Mesothelial cell of epicardium (in vitro differentiated cells): ENCODE measurements around the gene GSG1L. TPM values are rescaled to one million over a fixed set of nuclear protein-coding genes. Genes with fewer than 3 reads are reported as not detected.

ENCODE experiments used
- DNase-seq, 2 experiments: peaks; one replicate each; pipeline ENCODE4 v3.0.0; 2021; ENCODE audit warnings: low spot score in 2 of 2; ENCODE audit not compliant: unreplicated experiment in 2 of 2
- H3K27ac Mint-ChIP-seq: 2 replicates; pipeline ENCODE4 v1.8.0; 2021; ENCODE audit warnings: mixed read lengths
- H3K27me3 Mint-ChIP-seq: 2 replicates; pipeline ENCODE4 v1.8.0; 2021; ENCODE audit warnings: low read depth, mixed read lengths
- H3K36me3 Mint-ChIP-seq: 2 replicates; pipeline ENCODE4 v1.8.0; 2021; ENCODE audit warnings: mixed read lengths
- H3K4me1 Mint-ChIP-seq: 2 replicates; pipeline ENCODE4 v1.8.0; 2021; ENCODE audit warnings: mixed read lengths
- H3K4me3 Mint-ChIP-seq: 2 replicates; pipeline ENCODE4 v1.8.0; 2021; ENCODE audit warnings: mild to moderate bottlenecking, moderate library complexity, mixed read lengths
- H3K9me3 Mint-ChIP-seq: 2 replicates; pipeline ENCODE4 v1.8.0; 2021; ENCODE audit warnings: mixed read lengths
- CTCF ChIP-seq: fragments of 200-600 bp; sonication (generic); IDR thresholded peaks from one replicate; pipeline ENCODE4 v1.5.0; 2021; ENCODE audit warnings: antibody characterized with exemption; ENCODE audit not compliant: unreplicated experiment
- total RNA-seq: library from RNA; stranded (reverse); gene quantifications from 3 replicates; pipeline ENCODE4 v1.2.1, GENCODE V29; 2021

GSG1L gene
- total RNA-seq, 1 donor from 2014 or later = 1.7 TPM

GRCh38 chr16:28003021-28003865 lies 60.3 kb downstream of the GSG1L start:
- Mint-ChIP-seq H3K4me3 (no peak overlapping the region), H3K4me1 (no peaks in the 10 kb centered on the region), H3K9me3 (no peaks in the 10 kb centered on the region), H3K27me3 (peaks cover 4% of the 10 kb centered on the region), H3K36me3 (no peaks in the 10 kb centered on the region), H3K27ac (no peak overlapping the region)
- no peak for DNase-seq
- TF ChIP-seq CTCF = no peak

DNA sequence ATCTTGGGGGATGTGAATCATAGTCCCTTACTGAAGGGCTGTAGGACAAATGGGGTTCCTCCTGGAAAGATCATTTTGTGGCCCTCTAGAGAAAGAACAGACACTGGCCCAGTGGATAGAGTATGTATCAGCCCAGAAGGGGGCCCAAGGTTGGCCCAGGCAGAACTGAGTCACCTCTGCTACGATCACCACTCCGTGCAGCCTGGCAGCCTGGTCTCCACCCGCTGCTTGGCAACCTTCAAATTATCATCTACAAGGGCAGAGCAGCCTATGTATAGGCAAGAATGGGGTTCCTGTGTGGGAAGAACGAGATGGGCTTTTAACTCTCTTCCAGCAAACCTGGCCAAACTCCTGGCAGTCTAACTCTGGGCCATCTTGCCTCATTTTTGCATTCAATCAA lies 61.9 kb downstream of the GSG1L start:
- Mint-ChIP-seq H3K4me1 (no peaks in the 10 kb centered on the region), H3K4me3 (no peak overlapping the region), H3K36me3 (no peaks in the 10 kb centered on the region), H3K27me3 (no peaks in the 10 kb centered on the region), H3K9me3 (no peaks in the 10 kb centered on the region), H3K27ac (no peak overlapping the region)
- DNase-seq = no peak
- no peak for TF ChIP-seq CTCF

GRCh38 chr16:28001184-28001583 lies 62.3 kb downstream of the GSG1L start:
- Mint-ChIP-seq H3K4me3 (no peak overlapping the region), H3K9me3 (no peaks in the 10 kb centered on the region), H3K27me3 (no peaks in the 10 kb centered on the region), H3K4me1 (no peaks in the 10 kb centered on the region), H3K27ac (no peak overlapping the region), H3K36me3 (no peaks in the 10 kb centered on the region)
- no peak for DNase-seq
- TF ChIP-seq CTCF = no peak

GRCh38 chr16:28000314-28001169 lies 63.0 kb downstream of the GSG1L start:
- Mint-ChIP-seq H3K27ac (no peak overlapping the region), H3K4me3 (no peak overlapping the region), H3K36me3 (no peaks in the 10 kb centered on the region), H3K27me3 (no peaks in the 10 kb centered on the region), H3K4me1 (no peaks in the 10 kb centered on the region), H3K9me3 (peaks cover 3% of the 10 kb centered on the region)
- no peak for DNase-seq
- no peak for TF ChIP-seq CTCF

GRCh38 chr16:27999687-28000086 lies 63.8 kb downstream of the GSG1L start:
- TF ChIP-seq CTCF = no peak
- no peaks in the 10 kb centered on the region for H3K4me1 Mint-ChIP-seq
- no peaks in the 10 kb centered on the region for H3K36me3 Mint-ChIP-seq
- no peak overlapping the region for H3K27ac Mint-ChIP-seq
- H3K9me3 Mint-ChIP-seq = peaks cover 11% of the 10 kb centered on the region
- DNase-seq = no peak
- no peaks in the 10 kb centered on the region for H3K27me3 Mint-ChIP-seq
- H3K4me3 Mint-ChIP-seq = no peak overlapping the region
